Measurements from ENCODE around the gene FAM181A.

FAM181A gene

GRCh38 chr14:93927800-93928145, 629 bp downstream of the FAM181A start:
- Histone ChIP-seq H3K4me1 (ENCODE audit: insufficient read depth, low read length) (peaks cover 48% of the 10 kb centered on the region), H3K9me3 (ENCODE audit: low read length) (no peaks in the 10 kb centered on the region), H2AFZ (ENCODE audit: low read depth, low read length) (no peak overlapping the region), H3K4me3 (ENCODE audit: low read length) (peak overlapping the region; percentile 54), H3K36me3 (ENCODE audit: insufficient read depth, low read length) (peaks cover 10% of the 10 kb centered on the region), H3K27me3 (ENCODE audit: insufficient read depth, low read length) (no peaks in the 10 kb centered on the region)

- H3K4me3 ChIP-seq (ENCODE audit: low read length), result peak overlapping the region; percentile 54
- H2AFZ ChIP-seq (ENCODE audit: low read depth, low read length), result no peak overlapping the region
- H3K4me1 ChIP-seq (ENCODE audit: insufficient read depth, low read length), result peaks cover 45% of the 10 kb centered on the region
- no peaks in the 10 kb centered on the region for H3K27me3 ChIP-seq (ENCODE audit: insufficient read depth, low read length)
- peaks cover 10% of the 10 kb centered on the region for H3K36me3 ChIP-seq (ENCODE audit: insufficient read depth, low read length)
- no peaks in the 10 kb centered on the region for H3K9me3 ChIP-seq (ENCODE audit: low read length)
Observed at GRCh38 chr14:93928184-93929047, 1.3 kb downstream of the FAM181A start.

- peaks cover 40% of the 10 kb centered on the region for H3K4me1 ChIP-seq (ENCODE audit: insufficient read depth, low read length)
- H3K9me3 ChIP-seq (ENCODE audit: low read length), result no peaks in the 10 kb centered on the region
- no peak overlapping the region for H2AFZ ChIP-seq (ENCODE audit: low read depth, low read length)
- H3K36me3 ChIP-seq (ENCODE audit: insufficient read depth, low read length), result peaks cover 10% of the 10 kb centered on the region
- no peak overlapping the region for H3K4me3 ChIP-seq (ENCODE audit: low read length)
- H3K27me3 ChIP-seq (ENCODE audit: insufficient read depth, low read length), result no peaks in the 10 kb centered on the region
Observed at GRCh38 chr14:93929048-93929535, 1.9 kb downstream of the FAM181A start.

GRCh38 chr14:93929657-93930056, 2.5 kb downstream of the FAM181A start:
- Histone ChIP-seq H3K4me3 (ENCODE audit: low read length) (no peak overlapping the region), H3K27me3 (ENCODE audit: insufficient read depth, low read length) (no peaks in the 10 kb centered on the region), H2AFZ (ENCODE audit: low read depth, low read length) (no peak overlapping the region), H3K36me3 (ENCODE audit: insufficient read depth, low read length) (peaks cover 10% of the 10 kb centered on the region), H3K9me3 (ENCODE audit: low read length) (no peaks in the 10 kb centered on the region), H3K4me1 (ENCODE audit: insufficient read depth, low read length) (peaks cover 38% of the 10 kb centered on the region)

GRCh38 chr14:93930296-93930988, 3.3 kb downstream of the FAM181A start:
- no peak overlapping the region for H2AFZ ChIP-seq (ENCODE audit: low read depth, low read length)
- no peaks in the 10 kb centered on the region for H3K27me3 ChIP-seq (ENCODE audit: insufficient read depth, low read length)
- H3K36me3 ChIP-seq (ENCODE audit: insufficient read depth, low read length), result peaks cover 10% of the 10 kb centered on the region
- no peaks in the 10 kb centered on the region for H3K9me3 ChIP-seq (ENCODE audit: low read length)
- no peak overlapping the region for H3K4me3 ChIP-seq (ENCODE audit: low read length)
- H3K4me1 ChIP-seq (ENCODE audit: insufficient read depth, low read length), result peaks cover 35% of the 10 kb centered on the region

- no peaks in the 10 kb centered on the region for H3K27me3 ChIP-seq (ENCODE audit: insufficient read depth, low read length)
- peaks cover 10% of the 10 kb centered on the region for H3K36me3 ChIP-seq (ENCODE audit: insufficient read depth, low read length)
- H3K4me1 ChIP-seq (ENCODE audit: insufficient read depth, low read length), result peaks cover 35% of the 10 kb centered on the region
Observed at GRCh38 chr14:93930989-93931307, 3.8 kb downstream of the FAM181A start.

GRCh38 chr14:93932642-93933041, 5.5 kb downstream of the FAM181A start:
- no peak overlapping the region for H2AFZ ChIP-seq (ENCODE audit: low read depth, low read length)
- peaks cover 10% of the 10 kb centered on the region for H3K36me3 ChIP-seq (ENCODE audit: insufficient read depth, low read length)
- H3K9me3 ChIP-seq (ENCODE audit: low read length), result no peaks in the 10 kb centered on the region
- H3K4me3 ChIP-seq (ENCODE audit: low read length), result no peak overlapping the region
- no peaks in the 10 kb centered on the region for H3K27me3 ChIP-seq (ENCODE audit: insufficient read depth, low read length)
- peaks cover 36% of the 10 kb centered on the region for H3K4me1 ChIP-seq (ENCODE audit: insufficient read depth, low read length)

More at GRCh38 chr14:93930989-93931307, 3.8 kb downstream of the FAM181A start:
- Histone ChIP-seq H3K4me3 (ENCODE audit: low read length) (no peak overlapping the region), H3K9me3 (ENCODE audit: low read length) (no peaks in the 10 kb centered on the region), H2AFZ (ENCODE audit: low read depth, low read length) (no peak overlapping the region)

GRCh38 chr14:93935213-93935612, 8.1 kb downstream of the FAM181A start:
- peaks cover 7% of the 10 kb centered on the region for H3K9me3 ChIP-seq (ENCODE audit: low read length)
- peaks cover 14% of the 10 kb centered on the region for H3K4me1 ChIP-seq (ENCODE audit: insufficient read depth, low read length)
- H3K4me3 ChIP-seq (ENCODE audit: low read length), result no peak overlapping the region
- no peak overlapping the region for H2AFZ ChIP-seq (ENCODE audit: low read depth, low read length)
- peaks cover 2% of the 10 kb centered on the region for H3K27me3 ChIP-seq (ENCODE audit: insufficient read depth, low read length)
- no peaks in the 10 kb centered on the region for H3K36me3 ChIP-seq (ENCODE audit: insufficient read depth, low read length)

- Histone ChIP-seq H3K36me3 (ENCODE audit: insufficient read depth, low read length) (no peaks in the 10 kb centered on the region), H2AFZ (ENCODE audit: low read depth, low read length) (no peak overlapping the region), H3K4me3 (ENCODE audit: low read length) (no peak overlapping the region), H3K9me3 (ENCODE audit: low read length) (peaks cover 7% of the 10 kb centered on the region), H3K4me1 (ENCODE audit: insufficient read depth, low read length) (peaks cover 15% of the 10 kb centered on the region), H3K27me3 (ENCODE audit: insufficient read depth, low read length) (peaks cover 2% of the 10 kb centered on the region)
Observed at GRCh38 chr14:93936245-93936644, 9.1 kb downstream of the FAM181A start.

GRCh38 chr14:93936926-93937325, 9.8 kb downstream of the FAM181A start:
- Histone ChIP-seq H3K36me3 (ENCODE audit: insufficient read depth, low read length) (no peaks in the 10 kb centered on the region), H2AFZ (ENCODE audit: low read depth, low read length) (no peak overlapping the region), H3K9me3 (ENCODE audit: low read length) (peaks cover 7% of the 10 kb centered on the region), H3K4me1 (ENCODE audit: insufficient read depth, low read length) (peaks cover 20% of the 10 kb centered on the region), H3K27me3 (ENCODE audit: insufficient read depth, low read length) (peaks cover 2% of the 10 kb centered on the region), H3K4me3 (ENCODE audit: low read length) (no peak overlapping the region)

GRCh38 chr14:93937519-93937918, 10.4 kb downstream of the FAM181A start:
- H3K4me1 ChIP-seq (ENCODE audit: insufficient read depth, low read length), result peaks cover 20% of the 10 kb centered on the region
- H3K4me3 ChIP-seq (ENCODE audit: low read length), result no peak overlapping the region
- H3K27me3 ChIP-seq (ENCODE audit: insufficient read depth, low read length), result peaks cover 2% of the 10 kb centered on the region
- no peak overlapping the region for H2AFZ ChIP-seq (ENCODE audit: low read depth, low read length)
- H3K9me3 ChIP-seq (ENCODE audit: low read length), result peaks cover 7% of the 10 kb centered on the region
- no peaks in the 10 kb centered on the region for H3K36me3 ChIP-seq (ENCODE audit: insufficient read depth, low read length)

- H3K4me1 ChIP-seq (ENCODE audit: insufficient read depth, low read length), result peaks cover 20% of the 10 kb centered on the region
- H3K4me3 ChIP-seq (ENCODE audit: low read length), result no peak overlapping the region
- no peak overlapping the region for H2AFZ ChIP-seq (ENCODE audit: low read depth, low read length)
- peaks cover 2% of the 10 kb centered on the region for H3K27me3 ChIP-seq (ENCODE audit: insufficient read depth, low read length)
- H3K9me3 ChIP-seq (ENCODE audit: low read length), result peaks cover 7% of the 10 kb centered on the region
- no peaks in the 10 kb centered on the region for H3K36me3 ChIP-seq (ENCODE audit: insufficient read depth, low read length)
Observed at GRCh38 chr14:93938751-93939303, 11.7 kb downstream of the FAM181A start.
